ENCODE data around the gene TEX14. TPM values are rescaled to one million over a fixed set of nuclear protein-coding genes. Genes with fewer than 3 reads are reported as not detected.

TEX14 gene
- total and polyA plus RNA-seq, 9 donors = 0.11 to 1.0 (median 0.34) TPM

DNA sequence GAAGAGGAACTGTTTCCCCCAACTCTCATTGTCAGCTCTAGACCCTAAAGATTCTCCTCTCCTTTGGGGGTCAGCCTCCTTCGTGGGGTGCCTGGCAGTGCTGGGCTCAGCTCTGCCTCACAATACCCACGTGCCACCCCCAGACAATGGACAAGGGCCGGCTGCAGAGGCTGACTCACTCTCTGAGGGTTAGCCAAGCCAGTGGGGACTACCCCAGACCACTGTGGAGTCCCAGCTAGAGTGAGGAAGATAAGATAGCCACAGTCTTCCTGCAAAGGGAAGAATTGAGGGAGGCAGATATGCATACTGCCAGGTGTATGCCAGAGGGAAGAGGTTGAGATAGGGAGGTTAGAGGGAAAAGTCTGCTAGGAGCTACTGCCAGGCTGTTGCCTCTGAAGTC is 163.9 kb downstream of the TEX14 start:
- no peak overlapping the region for H3K4me3 ChIP-seq
- intact Hi-C loops (cut with DNase I) = loop anchor here in 1 of 4 donors (10.0 kb wide), 1 partner anchor 477 kb away; no protein-coding TSS in a partner anchor
- WGBS, 3 donors = 50 to 63% (median 52%) methylated on average over 3 of the region's 3 CpGs

DNA sequence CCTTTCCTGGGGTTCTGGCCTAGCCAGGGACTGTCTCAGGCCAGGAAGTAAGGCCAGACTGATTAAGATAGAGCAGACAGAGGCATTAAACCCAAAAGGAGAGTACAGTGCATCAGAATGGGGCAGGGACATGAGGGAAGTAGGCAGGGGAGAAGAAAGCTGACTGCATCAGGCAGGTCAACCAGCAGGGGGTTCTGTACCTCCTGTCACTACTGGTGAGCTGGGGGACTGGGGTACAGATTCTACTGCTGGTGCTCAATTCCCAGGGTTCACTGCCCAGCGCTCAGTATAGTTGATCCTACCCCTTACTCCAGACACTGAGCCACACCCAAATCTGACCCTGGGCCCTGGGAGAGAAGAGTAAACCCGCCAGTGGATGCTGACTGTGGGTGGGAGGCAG is 164.5 kb downstream of the TEX14 start:
- WGBS, 3 donors = 66 to 90% (median 82%) methylated on average over 2 of the region's 2 CpGs
- H3K27ac ChIP-seq = no peak overlapping the region
- intact Hi-C loops (cut with DNase I) = loop anchor here in 1 of 4 donors (10.0 kb wide), 1 partner anchor 477 kb away; no protein-coding TSS in a partner anchor
- peaks cover 5% of the 10 kb centered on the region for H3K4me1 ChIP-seq (ENCODE audit: insufficient read depth)
- no peaks in the 10 kb centered on the region for H3K9me3 ChIP-seq
- TF ChIP-seq, protein P1, sequence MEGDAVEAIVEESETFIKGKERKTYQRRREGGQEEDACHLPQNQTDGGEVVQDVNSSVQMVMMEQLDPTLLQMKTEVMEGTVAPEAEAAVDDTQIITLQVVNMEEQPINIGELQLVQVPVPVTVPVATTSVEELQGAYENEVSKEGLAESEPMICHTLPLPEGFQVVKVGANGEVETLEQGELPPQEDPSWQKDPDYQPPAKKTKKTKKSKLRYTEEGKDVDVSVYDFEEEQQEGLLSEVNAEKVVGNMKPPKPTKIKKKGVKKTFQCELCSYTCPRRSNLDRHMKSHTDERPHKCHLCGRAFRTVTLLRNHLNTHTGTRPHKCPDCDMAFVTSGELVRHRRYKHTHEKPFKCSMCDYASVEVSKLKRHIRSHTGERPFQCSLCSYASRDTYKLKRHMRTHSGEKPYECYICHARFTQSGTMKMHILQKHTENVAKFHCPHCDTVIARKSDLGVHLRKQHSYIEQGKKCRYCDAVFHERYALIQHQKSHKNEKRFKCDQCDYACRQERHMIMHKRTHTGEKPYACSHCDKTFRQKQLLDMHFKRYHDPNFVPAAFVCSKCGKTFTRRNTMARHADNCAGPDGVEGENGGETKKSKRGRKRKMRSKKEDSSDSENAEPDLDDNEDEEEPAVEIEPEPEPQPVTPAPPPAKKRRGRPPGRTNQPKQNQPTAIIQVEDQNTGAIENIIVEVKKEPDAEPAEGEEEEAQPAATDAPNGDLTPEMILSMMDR (IDR thresholded peaks at IDR 0.05) = no peak
- TF ChIP-seq POLR2A (IDR thresholded peaks at IDR 0.05) (no peak), EP300 (IDR thresholded peaks at IDR 0.05) (no peak)
- no peak overlapping the region for H3K4me3 ChIP-seq
- DNase-seq = no peak
- H3K36me3 ChIP-seq = no peaks in the 10 kb centered on the region
- no peaks in the 10 kb centered on the region for H3K27me3 ChIP-seq

More for the DNA sequence above, 163.9 kb downstream of the TEX14 start:
- TF ChIP-seq, protein P1 (IDR thresholded peaks at IDR 0.05) = no peak
- TF ChIP-seq POLR2A (IDR thresholded peaks at IDR 0.05) (no peak), EP300 (IDR thresholded peaks at IDR 0.05) (no peak)
- H3K27me3 ChIP-seq = no peaks in the 10 kb centered on the region
- no peaks in the 10 kb centered on the region for H3K9me3 ChIP-seq
- peaks cover 5% of the 10 kb centered on the region for H3K4me1 ChIP-seq (ENCODE audit: insufficient read depth)
- DNase-seq = no peak
- no peaks in the 10 kb centered on the region for H3K36me3 ChIP-seq
- no peak overlapping the region for H3K27ac ChIP-seq

DNA sequence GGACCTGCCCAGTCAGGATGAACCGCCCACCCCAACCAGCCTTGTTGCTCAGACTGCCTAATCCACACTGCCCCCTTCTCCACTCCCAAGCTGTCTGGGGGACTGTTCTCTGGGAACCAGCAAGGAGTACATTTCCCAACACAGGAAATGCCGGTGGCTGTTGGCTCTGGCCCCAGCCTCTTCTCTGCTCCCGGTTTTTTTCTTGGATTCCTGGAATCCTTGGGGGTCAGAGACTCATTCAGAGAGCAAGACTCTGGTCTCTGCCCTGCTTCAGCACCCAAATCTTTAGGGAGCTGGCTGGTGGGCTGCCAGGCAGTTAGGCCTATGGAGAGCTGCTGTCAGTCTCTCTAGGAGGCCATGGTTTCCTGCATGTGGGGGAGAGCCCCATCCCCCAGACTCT is 166.6 kb downstream of the TEX14 start:
- intact Hi-C loops (cut with DNase I) = loop anchor here in 1 of 4 donors (10.0 kb wide), 1 partner anchor 480 kb away; no protein-coding TSS in a partner anchor
- no peaks in the 10 kb centered on the region for H3K36me3 ChIP-seq
- TF ChIP-seq EP300 (IDR thresholded peaks at IDR 0.05) = no peak
- TF ChIP-seq POLR2A (IDR thresholded peaks at IDR 0.05) = no peak
- TF ChIP-seq, protein P1 (IDR thresholded peaks at IDR 0.05) = no peak
- peak in 3 of 5 donors; percentile 50 to 67 (median 63) for DNase-seq
- WGBS, 3 donors = 16 to 29% (median 17%) methylated on average over 3 of the region's 3 CpGs
- no peak overlapping the region for H3K4me3 ChIP-seq
- H3K27me3 ChIP-seq = no peaks in the 10 kb centered on the region
- H3K27ac ChIP-seq = peak overlapping the region in 1 of 2 donors; percentile 32
- peaks cover 5% of the 10 kb centered on the region for H3K4me1 ChIP-seq (ENCODE audit: insufficient read depth)
- H3K9me3 ChIP-seq = no peaks in the 10 kb centered on the region

DNA sequence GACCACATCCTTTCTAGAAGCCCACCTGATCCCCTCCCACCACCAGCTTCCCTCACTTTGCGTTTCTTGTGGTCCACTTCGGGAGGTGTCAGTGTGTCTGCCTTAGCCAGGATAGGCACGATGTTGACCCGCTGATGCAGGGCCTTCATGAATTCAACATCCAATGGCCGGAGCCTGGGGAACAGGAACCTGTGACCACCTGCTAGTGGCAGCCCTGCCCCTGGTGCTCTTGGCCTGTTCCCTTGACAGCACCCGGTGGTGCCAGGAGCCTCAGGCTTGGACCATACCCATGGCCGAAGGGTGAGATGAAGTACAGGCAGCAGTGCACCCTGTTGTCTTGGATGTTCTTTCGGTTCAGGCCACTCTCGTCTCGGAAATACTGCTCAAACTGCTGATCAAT is 170.2 kb downstream of the TEX14 start:
- 89 to 93% (median 92%) methylated on average over 10 of the region's 10 CpGs for WGBS, 3 donors
- H3K4me1 ChIP-seq (ENCODE audit: insufficient read depth) = peaks cover 5% of the 10 kb centered on the region
- no peaks in the 10 kb centered on the region for H3K36me3 ChIP-seq
- no peak for DNase-seq
- no peaks in the 10 kb centered on the region for H3K9me3 ChIP-seq
- H3K27me3 ChIP-seq = no peaks in the 10 kb centered on the region
- TF ChIP-seq EP300 (IDR thresholded peaks at IDR 0.05) = no peak
- TF ChIP-seq, protein P1 (IDR thresholded peaks at IDR 0.05) = no peak
- no peak for TF ChIP-seq POLR2A (IDR thresholded peaks at IDR 0.05)
- H3K27ac ChIP-seq = no peak overlapping the region
- no peak overlapping the region for H3K4me3 ChIP-seq
- intact Hi-C loops (cut with DNase I) = loop anchor here in 1 of 4 donors (10.0 kb wide), 1 partner anchor 483 kb away; no protein-coding TSS in a partner anchor

Data from ovary (tissue), 9 donors.